HG03432 (cell line): ENCODE results near the gene SYTL4.

Experiments
- ATAC-seq: cut with Tn5 transposase; IDR thresholded peaks from one replicate; pipeline ENCODE4 v1.9.1; 2021; ENCODE audit warnings: mild to moderate bottlenecking, moderate library complexity; ENCODE audit not compliant: unreplicated experiment

The SYTL4 gene

DNA sequence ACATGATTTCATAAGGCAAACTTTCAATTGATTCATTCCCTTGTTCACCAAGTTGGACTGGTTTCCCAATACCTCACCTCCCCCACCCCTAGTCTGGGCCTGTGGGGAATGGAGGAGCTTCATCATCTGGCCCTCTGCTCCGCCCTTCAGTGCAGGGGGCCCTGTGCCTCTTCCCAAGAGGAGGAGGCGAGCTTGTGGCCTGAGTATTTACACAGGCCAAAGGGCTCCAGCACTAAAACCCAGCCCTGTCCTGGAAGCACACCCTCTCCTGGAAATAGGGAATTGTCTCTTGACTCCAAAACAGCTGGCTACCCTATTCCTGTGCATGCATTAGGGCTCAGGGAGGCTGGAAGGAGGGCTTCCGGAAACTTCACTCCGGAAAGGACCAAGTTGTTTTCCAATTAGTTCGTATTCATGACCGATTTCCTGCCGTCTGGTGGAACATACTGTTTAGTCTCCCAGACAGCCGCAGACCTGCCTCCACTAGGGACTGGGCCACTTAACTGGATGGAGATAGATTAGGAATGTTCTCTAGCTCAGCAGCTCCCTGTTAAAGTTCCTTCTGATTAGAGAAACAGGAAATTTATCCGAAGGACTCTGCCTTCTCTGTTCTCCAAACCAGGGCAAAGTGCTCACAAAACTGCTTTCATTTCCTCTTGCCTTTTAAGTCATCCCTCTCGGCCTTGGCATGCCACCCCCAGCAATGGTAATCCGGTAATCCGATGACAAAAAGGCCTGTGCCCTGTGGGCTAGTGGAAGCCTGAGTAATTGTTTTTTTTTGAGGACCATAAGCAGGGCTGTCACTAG is 82.2 kb downstream of the SYTL4 start:
- no peak for ATAC-seq

DNA sequence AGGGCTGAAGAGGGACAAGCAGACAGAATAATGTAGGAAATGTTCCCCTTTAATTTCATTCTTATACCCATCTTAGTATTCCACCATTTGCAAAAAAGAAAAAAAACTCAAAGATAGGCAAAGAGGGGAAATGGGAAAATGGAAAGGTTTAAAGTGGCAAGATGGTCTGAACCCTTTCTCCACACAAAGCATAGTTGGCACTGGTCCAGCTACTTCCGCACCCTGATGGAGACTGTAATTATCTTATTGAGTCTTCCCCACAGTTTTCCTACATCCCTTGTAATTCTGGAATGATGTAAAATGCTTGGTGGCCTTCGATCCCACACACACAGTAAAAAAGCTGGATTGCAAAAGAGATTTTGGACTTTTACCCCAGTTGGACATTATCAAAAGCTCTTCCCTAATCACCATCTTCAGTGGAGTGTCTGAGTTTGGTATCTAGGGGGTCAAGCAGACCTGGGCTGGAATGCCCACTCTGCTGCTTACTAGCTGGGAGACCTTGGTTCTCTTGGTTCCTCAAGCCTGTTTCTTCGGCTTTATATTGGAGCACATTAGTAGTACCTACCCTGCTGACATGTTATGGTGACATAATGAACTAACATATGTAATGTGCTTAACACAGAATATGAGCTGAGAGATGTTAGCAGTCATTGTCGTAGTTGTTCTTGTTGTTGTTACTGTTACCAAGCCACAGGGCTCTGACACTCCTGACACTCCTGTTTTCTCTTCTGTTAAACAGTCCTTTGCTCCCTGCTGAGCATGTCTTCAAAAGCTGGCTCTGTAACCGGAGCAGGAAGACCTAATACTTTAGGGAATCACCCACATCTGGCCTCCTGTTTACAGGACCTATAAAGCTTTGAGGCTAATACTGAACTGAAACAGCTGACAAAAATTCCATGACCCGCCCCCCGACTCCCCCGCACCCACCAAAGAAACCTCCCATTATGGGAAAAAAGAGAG is 83.2 kb downstream of the SYTL4 start:
- no peak for ATAC-seq

DNA sequence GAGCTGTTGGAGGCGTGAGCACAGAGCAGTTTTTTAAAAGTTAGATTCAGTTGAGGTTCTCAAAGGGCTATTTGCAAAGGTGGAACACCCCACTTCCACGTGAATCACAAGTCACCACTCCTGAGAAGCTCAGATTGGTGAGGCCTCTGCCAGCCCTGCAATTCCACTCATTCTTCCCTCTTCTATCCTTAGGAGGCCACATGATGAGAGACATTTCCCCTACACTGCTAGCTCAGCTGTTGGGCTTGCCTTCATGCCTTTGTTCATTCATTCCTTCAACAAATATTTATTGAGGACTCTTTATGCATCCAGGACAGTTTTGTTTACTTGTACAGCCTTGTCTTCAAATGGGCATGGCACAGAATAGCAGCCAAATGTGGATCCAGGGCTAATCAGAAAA is 84.2 kb downstream of the SYTL4 start:
- no peak for ATAC-seq

DNA sequence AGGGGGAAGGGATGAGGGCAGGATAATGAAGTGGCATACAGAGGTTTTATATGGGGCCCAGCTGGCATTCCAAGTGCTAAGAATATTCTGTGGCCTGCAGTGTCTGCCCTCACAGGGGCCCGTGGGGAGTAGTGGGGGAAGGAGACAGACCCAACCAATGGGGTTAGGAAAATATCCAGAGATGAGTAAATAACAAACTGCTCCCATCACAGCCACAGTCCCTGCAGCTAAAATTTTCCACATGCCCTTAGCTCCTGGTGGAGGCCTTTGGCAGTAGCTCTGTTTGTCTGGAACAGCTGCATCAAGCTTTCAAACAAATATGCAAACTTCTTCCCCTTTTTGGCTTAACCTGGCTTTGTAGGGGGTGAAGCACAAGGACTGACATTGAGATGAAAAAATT is 84.8 kb downstream of the SYTL4 start:
- ATAC-seq: no peak

DNA sequence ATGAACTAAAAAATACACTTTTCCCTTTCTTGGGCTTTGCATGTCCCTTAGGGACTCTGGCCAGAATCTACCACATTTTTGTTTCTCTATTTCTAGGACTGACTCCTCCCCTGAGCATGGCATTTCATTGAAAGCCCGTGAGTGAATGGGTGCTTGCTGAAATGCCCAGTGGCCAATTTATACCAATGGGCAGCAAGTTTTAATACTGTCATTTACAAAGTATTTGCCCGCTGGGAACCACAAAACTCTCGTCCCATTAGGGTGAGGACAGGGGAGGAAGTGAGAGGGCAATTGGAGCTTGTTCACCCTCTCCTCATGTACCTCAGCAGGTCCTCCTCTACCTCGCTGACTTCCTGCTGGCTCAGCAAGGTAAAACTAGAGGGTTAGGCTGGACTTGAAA is 86.8 kb downstream of the SYTL4 start:
- no peak for ATAC-seq

GRCh38 chrX:100643956-100644860 is 87.7 kb downstream of the SYTL4 start, which contains the start of gene SRPX2:
SRPX2 (plus strand) TSS chrX:100644199; CDS start chrX:100646323, 2,124 bp downstream.
- peak; percentile 92 for ATAC-seq

- ATAC-seq: no peak
Measured at GRCh38 chrX:100643212-100643611, 88.7 kb downstream of the SYTL4 start.

DNA sequence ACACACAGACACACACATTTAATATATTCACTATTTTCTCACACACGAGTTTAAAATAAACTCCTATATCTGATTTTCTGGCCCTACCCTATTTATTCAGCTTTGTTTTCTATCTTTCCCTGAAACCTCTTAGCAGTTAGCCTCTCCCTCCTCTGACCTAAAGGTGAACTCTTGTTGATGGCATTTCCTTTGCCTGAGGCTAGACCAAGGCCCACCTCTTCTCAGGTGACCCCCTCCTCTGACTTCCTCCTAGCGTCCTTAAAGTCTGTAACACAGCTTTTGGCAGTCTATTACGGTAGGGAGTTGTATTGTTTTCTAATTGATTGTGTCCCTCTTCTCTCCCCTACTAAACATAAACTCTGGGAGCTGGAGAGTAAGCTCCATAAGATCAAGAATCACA is 89.6 kb downstream of the SYTL4 start:
- ATAC-seq: no peak

DNA sequence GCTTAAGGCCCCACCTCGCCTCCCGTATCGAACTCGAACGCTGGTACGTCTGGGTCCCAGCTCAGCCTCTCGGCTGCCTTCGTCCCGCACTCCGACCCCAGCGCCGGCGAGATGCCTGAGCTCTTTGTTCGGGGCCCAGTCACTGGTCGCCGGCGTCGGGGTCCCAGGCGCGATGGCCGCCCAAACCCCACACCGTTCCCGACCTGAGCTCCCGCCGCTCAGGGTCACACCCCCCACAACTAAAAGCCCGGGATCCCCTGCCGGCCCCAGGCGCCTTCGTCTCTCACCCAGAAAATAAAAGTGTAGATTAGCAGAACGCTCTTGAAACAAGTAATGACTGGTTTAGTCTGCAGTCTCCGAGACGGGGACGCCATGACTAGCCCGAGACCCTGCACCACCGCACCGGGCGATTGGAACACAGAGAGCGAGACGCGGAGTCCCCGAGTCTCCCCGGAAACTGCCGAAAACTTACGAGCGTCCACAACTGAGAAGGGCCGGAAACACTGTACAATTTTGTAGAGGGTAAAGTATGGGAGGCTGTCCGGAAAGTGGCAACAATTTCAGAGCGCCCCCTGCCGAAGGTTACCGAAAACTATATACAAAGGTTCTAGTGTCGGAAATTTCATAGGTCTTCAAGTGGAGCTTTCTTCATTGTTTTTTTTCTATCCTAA is 95.5 kb downstream of the SYTL4 start, which contains the start of gene TSPAN6:
TSS of gene TSPAN6 (minus strand) at position 486 of the 671 bp plus-strand sequence. CDS start at position 374, 112 bp downstream.
- ATAC-seq: peak; percentile 99

DNA sequence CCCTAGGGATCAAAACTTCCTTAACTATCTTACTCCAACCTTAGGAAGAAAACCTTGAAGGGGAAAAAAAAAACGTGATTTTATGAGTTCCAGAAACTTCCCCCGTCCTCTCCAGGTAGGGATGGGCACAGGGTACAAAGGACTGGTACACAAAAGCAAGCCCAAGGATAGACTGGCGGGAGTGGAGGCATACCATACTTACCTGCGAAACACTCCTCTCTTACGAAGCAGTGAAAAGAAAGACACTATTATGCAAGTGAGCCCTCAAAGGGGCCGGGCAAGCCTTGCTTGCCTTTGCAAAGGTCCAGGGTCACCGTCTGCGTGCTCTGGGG is 96.0 kb downstream of the SYTL4 start:
- no peak for ATAC-seq

DNA sequence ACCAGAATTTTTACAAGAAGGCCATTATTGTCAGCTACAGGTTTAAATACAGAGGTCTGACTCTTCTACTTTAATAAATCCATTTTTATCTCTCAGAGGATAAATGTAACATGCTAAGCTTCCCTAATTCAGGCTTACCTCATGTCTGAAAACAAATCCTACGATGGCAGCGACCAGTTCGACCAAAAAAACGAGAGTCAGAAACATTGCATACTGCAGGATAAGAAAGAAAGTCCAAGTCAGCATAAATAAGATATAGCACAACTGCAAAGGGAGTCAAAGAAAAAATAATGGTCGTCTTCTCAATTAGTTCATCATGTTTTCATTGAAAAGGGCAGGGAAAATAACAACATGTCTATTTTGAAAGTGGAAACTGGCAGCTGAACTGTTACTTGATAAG is 96.9 kb downstream of the SYTL4 start:
- ATAC-seq: no peak

DNA sequence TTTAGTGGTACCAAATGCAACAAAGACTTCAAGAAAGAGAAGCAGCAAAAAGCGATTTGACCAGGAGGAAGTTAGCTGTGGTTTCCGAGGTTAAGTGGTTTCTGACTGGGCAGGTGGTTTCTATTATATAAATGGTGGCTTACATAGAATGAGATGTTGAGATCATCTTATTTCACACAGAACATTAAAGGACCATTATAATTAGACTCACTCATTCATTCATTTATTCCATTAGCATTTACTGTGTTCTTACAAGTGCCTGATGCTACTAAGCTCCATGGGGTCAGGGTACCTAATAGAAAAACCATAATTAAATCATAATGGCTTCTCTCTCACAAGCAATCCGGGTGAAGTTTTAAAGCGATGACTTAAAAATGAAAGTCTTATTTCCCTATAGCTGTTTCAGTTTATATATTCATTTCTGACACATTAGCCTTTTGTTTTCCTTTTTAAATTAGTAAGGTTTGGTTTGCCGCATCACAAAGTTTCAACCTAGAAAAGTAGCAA is 105.9 kb downstream of the SYTL4 start:
- ATAC-seq: peak; percentile 97
